Activated gamma-delta T cell treated with Interleukin-2 at 50 U/mL for 16 hours (primary cell): ENCODE data around the gene GPR33.
"Not testable (repeated sequence)": the region's sequence is repeated elsewhere in the genome, so short reads cannot be mapped to it uniquely, and the experiment has no call there.

Source experiments
- DNase-seq: peaks from one replicate; pipeline ENCODE4 v3.0.0-alpha.2; 2020

The GPR33 gene

GRCh38 chr14:31487886-31488285 is at the start of gene GPR33:
GPR33 (minus strand) TSS chr14:31488039; CDS start chr14:31483965, 4,074 bp downstream.
- no peak for DNase-seq

GRCh38 chr14:31536201-31536960 is 48.5 kb upstream of the GPR33 start:
- DNase-seq: no peak

- DNase-seq: no peak
Measured at GRCh38 chr14:31530136-31530535, 42.3 kb upstream of the GPR33 start.

- DNase-seq: no peak
Measured at GRCh38 chr14:31529053-31529452, 41.2 kb upstream of the GPR33 start.

GRCh38 chr14:31527546-31527945 is 39.7 kb upstream of the GPR33 start:
- DNase-seq: no peak

- no peak for DNase-seq
Measured at GRCh38 chr14:31527087-31527486, 39.2 kb upstream of the GPR33 start.

- DNase-seq: no peak
Measured at GRCh38 chr14:31510855-31511254, 23.0 kb upstream of the GPR33 start.

GRCh38 chr14:31510222-31510621 is 22.4 kb upstream of the GPR33 start:
- no peak for DNase-seq

GRCh38 chr14:31508135-31508534 is 20.3 kb upstream of the GPR33 start:
- DNase-seq: no peak

GRCh38 chr14:31505411-31505810 is 17.6 kb upstream of the GPR33 start:
- DNase-seq: no peak

GRCh38 chr14:31501870-31502269 is 14.0 kb upstream of the GPR33 start:
- DNase-seq: no peak

- DNase-seq: no peak
Measured at GRCh38 chr14:31492759-31493498, 5.1 kb upstream of the GPR33 start.

GRCh38 chr14:31489691-31490090 is 1.9 kb upstream of the GPR33 start:
- no peak for DNase-seq

GRCh38 chr14:31486764-31487163 is 1.1 kb downstream of the GPR33 start:
- no peak for DNase-seq

- DNase-seq: no peak
Measured at GRCh38 chr14:31484754-31485153, 3.1 kb downstream of the GPR33 start.

- DNase-seq: no peak
Measured at GRCh38 chr14:31480156-31480555, 7.7 kb downstream of the GPR33 start.

- DNase-seq: no peak
Measured at GRCh38 chr14:31479027-31479426, 8.8 kb downstream of the GPR33 start.

GRCh38 chr14:31477248-31477647 is 10.6 kb downstream of the GPR33 start:
- DNase-seq: no peak

- DNase-seq: no peak
Measured at GRCh38 chr14:31476131-31476866, 11.5 kb downstream of the GPR33 start.

- no peak for DNase-seq
Measured at GRCh38 chr14:31466554-31466953, 21.3 kb downstream of the GPR33 start.

- no peak for DNase-seq
Measured at GRCh38 chr14:31465111-31465510, 22.7 kb downstream of the GPR33 start.

GRCh38 chr14:31462450-31462849 is 25.4 kb downstream of the GPR33 start:
- not testable (repeated sequence) for DNase-seq

- DNase-seq: no peak
Measured at GRCh38 chr14:31461545-31461944, 26.3 kb downstream of the GPR33 start.
